ENCODE data around the gene RXFP3.

The RXFP3 gene

GRCh38 chr5:33968211-33969005 is 32.2 kb downstream of the RXFP3 start:
- TF ChIP-seq ZNF777 (tag by site-specific recombination; IDR thresholded peaks at IDR 0.05; ENCODE audit: borderline replicate concordance) (no peak), BCL11B (tag by site-specific recombination; IDR thresholded peaks at IDR 0.05; ENCODE audit: low read depth) (no peak), ZNF2 (tag by site-specific recombination; IDR thresholded peaks at IDR 0.05) (no peak), ZSCAN5A (tag by site-specific recombination; IDR thresholded peaks at IDR 0.05) (no peak), ZNF792 (tag by site-specific recombination; IDR thresholded peaks at IDR 0.05) (no peak), ZBTB21 (tag by site-specific recombination; IDR thresholded peaks at IDR 0.05) (no peak), SETDB1 (IDR thresholded peaks at IDR 0.05; ENCODE audit: insufficient read length, low read length) (no peak), MYNN (tag by site-specific recombination; IDR thresholded peaks at IDR 0.05; ENCODE audit: borderline replicate concordance) (no peak), RBAK (tag by site-specific recombination; IDR thresholded peaks at IDR 0.05) (no peak)
- no peak overlapping the region for H3K27ac ChIP-seq (ENCODE audit: extremely low read depth, low read depth, low read length)
- CTCF ChIA-PET: interaction anchor here (0.6 to 2.2 kb wide), 6 partner anchors 18 to 374 kb away, joined by 3 to 10 read pairs (median 3); partner anchors contain the start of gene RXFP3
- H3K4me1 ChIP-seq (ENCODE audit: control insufficient read depth, insufficient read depth, low read length): no peaks in the 10 kb centered on the region
- POLR2A ChIA-PET: no interaction called here
- H3K9me3 ChIP-seq (ENCODE audit: control insufficient read depth, insufficient read depth, low read depth, low read length): no peaks in the 10 kb centered on the region
- H3K36me3 ChIP-seq (ENCODE audit: control insufficient read depth in 2 of 2, insufficient read depth in 1 of 2, low read length in 2 of 2): no peaks in the 10 kb centered on the region
- no peak overlapping the region for H3K4me3 ChIP-seq (ENCODE audit: low read depth, low read length)

- H3K36me3 ChIP-seq (ENCODE audit: control insufficient read depth in 2 of 2, insufficient read depth in 1 of 2, low read length in 2 of 2): no peaks in the 10 kb centered on the region
- CTCF ChIA-PET: interaction anchor here (0.6 to 3.1 kb wide), 28 partner anchors 9 to 1220 kb away, joined by 3 to 28 read pairs (median 4); partner anchors contain the start of genes RXFP3, SLC45A2 and TARS1
- H3K9me3 ChIP-seq (ENCODE audit: control insufficient read depth, insufficient read depth, low read depth, low read length): no peaks in the 10 kb centered on the region
- H3K27ac ChIP-seq (ENCODE audit: extremely low read depth, low read depth, low read length): no peak overlapping the region
- no peak overlapping the region for H3K4me3 ChIP-seq (ENCODE audit: low read depth, low read length)
- H3K4me1 ChIP-seq (ENCODE audit: control insufficient read depth, insufficient read depth, low read length): no peaks in the 10 kb centered on the region
- POLR2A ChIA-PET: no interaction called here
- TF ChIP-seq REPIN1 (tag by site-specific recombination; IDR thresholded peaks at IDR 0.05; ENCODE audit: low read depth) (no peak), ZNF654 (tag by site-specific recombination; IDR thresholded peaks at IDR 0.05; ENCODE audit: low read depth) (peak; percentile 42), ZNF610 (tag by site-specific recombination; IDR thresholded peaks at IDR 0.05; ENCODE audit: borderline replicate concordance) (no peak), ZNF768 (tag by site-specific recombination; IDR thresholded peaks at IDR 0.05) (no peak)
Observed at GRCh38 chr5:33969572-33970452, 33.6 kb downstream of the RXFP3 start.

GRCh38 chr5:33973271-33973670 is 37.1 kb downstream of the RXFP3 start:
- CTCF ChIA-PET: no interaction called here
- H3K27ac ChIP-seq (ENCODE audit: extremely low read depth, low read depth, low read length): no peak overlapping the region
- no peaks in the 10 kb centered on the region for H3K9me3 ChIP-seq (ENCODE audit: control insufficient read depth, insufficient read depth, low read depth, low read length)
- no peaks in the 10 kb centered on the region for H3K36me3 ChIP-seq (ENCODE audit: control insufficient read depth in 2 of 2, insufficient read depth in 1 of 2, low read length in 2 of 2)
- H3K4me3 ChIP-seq (ENCODE audit: low read depth, low read length): no peak overlapping the region
- POLR2A ChIA-PET: no interaction called here
- H3K4me1 ChIP-seq (ENCODE audit: control insufficient read depth, insufficient read depth, low read length): peaks cover 9% of the 10 kb centered on the region
- TF ChIP-seq ZNF426 (tag by site-specific recombination; IDR thresholded peaks at IDR 0.05) (no peak), ZNF280D (tag by site-specific recombination; IDR thresholded peaks at IDR 0.05) (no peak), ZNF645 (tag by site-specific recombination; IDR thresholded peaks at IDR 0.05) (no peak), ZNF404 (tag by site-specific recombination; IDR thresholded peaks at IDR 0.05) (no peak), ZNF610 (tag by site-specific recombination; IDR thresholded peaks at IDR 0.05; ENCODE audit: borderline replicate concordance) (no peak), ZNF555 (tag by site-specific recombination; conservative IDR thresholded peaks at IDR 0.05) (no peak), ZFHX2 (tag by site-specific recombination; conservative IDR thresholded peaks at IDR 0.05) (no peak), PATZ1 (tag by site-specific recombination; IDR thresholded peaks at IDR 0.05) (no peak), ZNF423 (tag by site-specific recombination; IDR thresholded peaks at IDR 0.05) (no peak), ZNF48 (tag by site-specific recombination; IDR thresholded peaks at IDR 0.05) (no peak)
